Measurements from ENCODE around the gene SERPINA4.

- TF ChIP-seq CTCF (IDR thresholded peaks at IDR 0.05) (no peak), EZH2 (IDR thresholded peaks at IDR 0.05) (no peak)
Measured at GRCh38 chr14:94523265-94523664, 38.0 kb upstream of the SERPINA4 start.

Data from neural progenitor cell (in vitro differentiated cells).